Progenitor cell of endocrine pancreas (in vitro differentiated cells): Measurements from ENCODE around the gene LAMC3. TPM values are rescaled to one million over a fixed set of nuclear protein-coding genes. Genes with fewer than 3 reads are reported as not detected.

Experiments used
- DNase-seq: peaks from one replicate; pipeline ENCODE4 v3.0.0; 2021; ENCODE audit warnings: low spot score; ENCODE audit not compliant: unreplicated experiment
- H3K27ac Mint-ChIP-seq: 2 replicates; pipeline ENCODE4 v1.8.0; 2021; ENCODE audit warnings: mild to moderate bottlenecking, moderate library complexity, mixed read lengths
- H3K27me3 Mint-ChIP-seq: 2 replicates; pipeline ENCODE4 v1.8.0; 2021; ENCODE audit warnings: mixed read lengths
- H3K36me3 Mint-ChIP-seq: 2 replicates; pipeline ENCODE4 v1.8.0; 2022; ENCODE audit warnings: mixed read lengths; ENCODE audit not compliant: insufficient read depth
- H3K4me1 Mint-ChIP-seq: 2 replicates; pipeline ENCODE4 v1.8.0; 2021; ENCODE audit warnings: low read depth, mixed read lengths
- H3K4me3 Mint-ChIP-seq: 2 replicates; pipeline ENCODE4 v1.8.0; 2021; ENCODE audit warnings: low read depth, mild to moderate bottlenecking, moderate library complexity, mixed read lengths
- H3K9me3 Mint-ChIP-seq: 2 replicates; pipeline ENCODE4 v1.8.0; 2021; ENCODE audit warnings: low read depth, mixed read lengths
- total RNA-seq: library from RNA; stranded (reverse); gene quantifications from 2 replicates; pipeline ENCODE4 v1.2.1, GENCODE V29; 2021
- TF ChIP-seq, protein P1 (sequence below): fragments of 200-600 bp; sonication (generic); IDR thresholded peaks from one replicate; pipeline ENCODE4 v1.5.0; 2021; ENCODE audit warnings: antibody characterized with exemption, mild to moderate bottlenecking; ENCODE audit not compliant: unreplicated experiment

The LAMC3 gene
- total RNA-seq, 1 donor from 2014 or later, result 0.12 TPM

DNA sequence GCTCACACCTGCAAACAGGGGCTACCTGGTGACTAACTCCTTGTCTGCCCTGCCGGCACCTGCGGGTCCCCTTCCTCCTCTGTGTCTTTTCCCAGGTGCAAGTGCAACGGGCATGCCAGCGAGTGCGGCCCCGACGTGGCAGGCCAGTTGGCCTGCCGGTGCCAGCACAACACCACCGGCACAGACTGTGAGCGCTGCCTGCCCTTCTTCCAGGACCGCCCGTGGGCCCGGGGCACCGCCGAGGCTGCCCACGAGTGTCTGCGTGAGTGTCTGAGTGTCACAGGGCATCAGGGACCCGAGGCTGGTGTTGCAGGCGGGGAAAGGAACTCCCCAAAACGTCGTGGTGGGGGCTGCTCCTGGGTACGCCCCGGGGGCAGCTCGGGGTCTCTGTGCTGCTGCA lies 27.1 kb downstream of the LAMC3 start:
- Mint-ChIP-seq H3K36me3 (no peaks in the 10 kb centered on the region), H3K27me3 (peaks cover 23% of the 10 kb centered on the region), H3K9me3 (no peaks in the 10 kb centered on the region), H3K4me1 (no peaks in the 10 kb centered on the region), H3K4me3 (no peak overlapping the region), H3K27ac (no peak overlapping the region)
- TF ChIP-seq, protein P1, sequence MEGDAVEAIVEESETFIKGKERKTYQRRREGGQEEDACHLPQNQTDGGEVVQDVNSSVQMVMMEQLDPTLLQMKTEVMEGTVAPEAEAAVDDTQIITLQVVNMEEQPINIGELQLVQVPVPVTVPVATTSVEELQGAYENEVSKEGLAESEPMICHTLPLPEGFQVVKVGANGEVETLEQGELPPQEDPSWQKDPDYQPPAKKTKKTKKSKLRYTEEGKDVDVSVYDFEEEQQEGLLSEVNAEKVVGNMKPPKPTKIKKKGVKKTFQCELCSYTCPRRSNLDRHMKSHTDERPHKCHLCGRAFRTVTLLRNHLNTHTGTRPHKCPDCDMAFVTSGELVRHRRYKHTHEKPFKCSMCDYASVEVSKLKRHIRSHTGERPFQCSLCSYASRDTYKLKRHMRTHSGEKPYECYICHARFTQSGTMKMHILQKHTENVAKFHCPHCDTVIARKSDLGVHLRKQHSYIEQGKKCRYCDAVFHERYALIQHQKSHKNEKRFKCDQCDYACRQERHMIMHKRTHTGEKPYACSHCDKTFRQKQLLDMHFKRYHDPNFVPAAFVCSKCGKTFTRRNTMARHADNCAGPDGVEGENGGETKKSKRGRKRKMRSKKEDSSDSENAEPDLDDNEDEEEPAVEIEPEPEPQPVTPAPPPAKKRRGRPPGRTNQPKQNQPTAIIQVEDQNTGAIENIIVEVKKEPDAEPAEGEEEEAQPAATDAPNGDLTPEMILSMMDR, result no peak
- DNase-seq, result no peak

DNA sequence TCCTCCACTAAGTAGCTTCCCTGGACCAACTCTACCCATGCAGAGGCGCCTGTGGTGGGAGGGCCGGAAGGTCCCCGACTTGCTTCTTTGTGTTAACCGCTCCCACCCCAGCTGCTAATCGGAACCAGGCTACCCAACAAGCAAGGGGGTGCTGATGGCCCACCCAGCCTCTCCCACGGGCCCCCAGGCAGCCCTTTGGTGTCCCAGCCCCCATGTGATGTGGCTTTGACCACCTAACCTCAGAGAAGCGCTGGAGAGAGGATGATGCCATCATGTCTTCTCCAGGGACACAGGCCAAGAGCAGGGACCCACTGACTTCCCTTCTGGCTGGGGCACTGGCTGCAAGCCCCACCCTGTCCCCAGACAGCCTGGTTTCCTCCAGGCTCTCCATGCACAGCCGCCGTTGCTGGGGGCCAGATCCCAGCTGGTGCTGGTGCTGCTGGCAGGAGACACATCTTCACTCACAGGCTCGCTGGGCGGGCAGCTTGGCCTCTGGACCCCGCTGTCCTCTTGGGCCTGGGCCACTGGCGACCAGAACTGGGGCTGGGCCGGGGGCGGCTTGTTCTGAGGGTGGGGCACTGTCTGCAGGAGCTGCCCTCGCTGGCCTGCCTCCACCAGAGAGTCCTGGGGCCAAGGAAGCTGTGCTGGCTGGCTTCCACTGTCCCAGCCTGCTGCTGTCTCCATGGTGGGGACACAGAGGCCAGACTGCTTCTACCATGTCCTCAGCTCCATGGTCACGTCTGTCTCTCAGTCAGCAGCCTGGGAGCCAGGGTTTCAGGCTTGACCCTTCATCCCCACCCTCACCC lies 27.8 kb downstream of the LAMC3 start:
- Mint-ChIP-seq H3K4me1 (no peaks in the 10 kb centered on the region), H3K9me3 (no peaks in the 10 kb centered on the region), H3K27me3 (peaks cover 23% of the 10 kb centered on the region), H3K4me3 (no peak overlapping the region), H3K27ac (no peak overlapping the region), H3K36me3 (no peaks in the 10 kb centered on the region)
- TF ChIP-seq, protein P1, result no peak
- DNase-seq, result no peak

DNA sequence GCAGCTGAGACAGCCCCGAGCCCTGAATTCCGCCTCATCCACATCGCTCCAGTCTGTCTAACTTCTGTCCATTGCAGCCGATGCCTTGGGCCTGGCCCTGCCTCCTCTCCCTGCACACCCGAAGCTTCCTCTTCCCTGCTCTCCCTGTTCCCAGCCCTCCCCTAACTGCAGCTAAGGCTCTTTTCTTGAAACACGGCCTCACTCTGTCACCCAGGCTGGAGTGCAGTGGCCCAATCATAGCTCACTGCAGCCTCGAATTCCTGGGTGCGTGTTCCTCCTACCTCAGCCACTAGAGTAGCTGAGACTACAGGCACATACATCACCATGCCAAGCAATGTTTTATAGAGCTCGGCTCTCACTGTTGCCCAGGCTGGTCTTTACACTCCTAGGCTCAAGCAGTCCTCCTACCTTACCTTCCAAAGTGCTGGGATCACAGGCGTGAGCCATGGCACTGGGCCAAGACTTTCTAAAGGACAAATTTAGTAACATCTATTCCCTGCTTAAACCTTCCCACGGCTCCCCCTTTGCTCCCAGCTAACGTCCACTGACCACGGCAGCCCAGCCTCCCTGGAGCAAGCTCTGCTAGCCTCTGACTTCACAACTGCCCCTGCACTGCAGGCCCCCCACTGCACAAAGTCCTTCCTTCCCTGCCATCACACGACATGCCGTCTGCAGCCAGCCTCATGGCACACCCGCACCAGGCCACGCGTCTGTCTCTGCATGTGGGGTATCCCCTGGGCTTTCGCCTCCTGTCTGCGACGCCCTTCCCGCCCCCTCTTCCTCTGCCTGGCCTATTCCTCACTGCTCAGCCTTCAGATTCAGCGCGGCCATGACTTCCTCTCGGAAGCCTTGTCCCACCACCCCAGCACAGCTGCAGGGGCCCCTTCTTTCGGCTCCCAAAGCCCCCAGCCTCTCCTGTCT lies 28.6 kb downstream of the LAMC3 start:
- no peaks in the 10 kb centered on the region for H3K4me1 Mint-ChIP-seq
- no peaks in the 10 kb centered on the region for H3K36me3 Mint-ChIP-seq
- H3K4me3 Mint-ChIP-seq, result no peak overlapping the region
- TF ChIP-seq, protein P1, result no peak
- peaks cover 20% of the 10 kb centered on the region for H3K27me3 Mint-ChIP-seq
- H3K27ac Mint-ChIP-seq, result no peak overlapping the region
- DNase-seq, result no peak
- no peaks in the 10 kb centered on the region for H3K9me3 Mint-ChIP-seq

DNA sequence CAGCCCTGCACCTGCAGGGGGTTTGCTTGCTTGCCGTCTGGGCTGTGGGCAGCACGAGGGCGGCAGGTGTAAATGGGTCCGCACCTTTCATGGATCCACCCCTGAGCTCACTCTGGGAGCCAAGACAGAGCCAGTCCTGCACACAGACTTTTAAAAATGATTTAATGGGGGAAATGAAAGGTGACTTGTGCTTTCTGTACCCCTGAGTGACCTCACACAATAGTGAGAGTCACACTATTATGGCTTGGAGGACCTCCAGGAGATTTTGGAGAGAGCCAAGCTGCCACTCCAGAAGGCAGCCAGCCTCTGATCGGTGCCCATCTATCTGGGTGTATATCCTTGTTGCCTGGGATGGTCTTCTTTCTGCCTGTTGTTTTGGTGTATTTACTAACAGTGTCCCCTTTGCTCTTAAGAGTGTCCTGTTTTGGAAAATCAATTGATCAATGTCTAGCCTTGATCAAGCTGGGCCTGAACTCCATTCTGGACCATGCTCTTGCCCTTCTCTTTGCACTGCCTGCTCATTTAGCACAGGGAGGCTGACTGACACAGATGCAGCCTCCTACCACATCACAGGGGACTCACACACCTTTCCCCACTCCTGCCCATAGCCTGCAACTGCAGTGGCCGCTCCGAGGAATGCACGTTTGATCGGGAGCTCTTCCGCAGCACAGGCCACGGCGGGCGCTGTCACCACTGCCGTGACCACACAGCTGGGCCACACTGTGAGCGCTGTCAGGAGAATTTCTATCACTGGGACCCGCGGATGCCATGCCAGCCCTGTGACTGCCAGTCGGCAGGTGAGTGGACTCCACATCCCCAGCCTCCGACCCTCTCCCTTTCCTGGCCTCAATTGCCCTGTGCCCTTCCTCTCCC lies 29.5 kb downstream of the LAMC3 start:
- Mint-ChIP-seq H3K27ac (no peak overlapping the region), H3K9me3 (no peaks in the 10 kb centered on the region)
- TF ChIP-seq, protein P1, result no peak

More for the DNA sequence above, 29.5 kb downstream of the LAMC3 start:
- Mint-ChIP-seq H3K36me3 (no peaks in the 10 kb centered on the region), H3K4me3 (no peak overlapping the region), H3K27me3 (peaks cover 16% of the 10 kb centered on the region), H3K4me1 (no peaks in the 10 kb centered on the region)
- no peak for DNase-seq
